GM23248 (cell line): ENCODE results near the gene NHLH2.

Source experiments
- EZH2 ChIP-seq: fragments of 200-600 bp; sonication (generic); IDR thresholded peaks from 2 replicates; pipeline ENCODE4 v1.6.1; 2018; ENCODE audit warnings: antibody characterized with exemption, mild to moderate bottlenecking; ENCODE audit not compliant: insufficient read depth, poor library complexity, severe bottlenecking
- EZH2phosphoT487 ChIP-seq: fragments of 200-600 bp; sonication (generic); IDR thresholded peaks from 2 replicates; pipeline ENCODE4 v1.6.1; 2018; ENCODE audit warnings: antibody characterized with exemption, moderate library complexity, mild to moderate bottlenecking, low read depth; ENCODE audit not compliant: insufficient read depth

GRCh38 chr1:115862403-115862802 lies 21.5 kb upstream of the NHLH2 start:
- TF ChIP-seq EZH2, result no peak
- TF ChIP-seq EZH2phosphoT487, result no peak
